Measurements from ENCODE around the gene LRRC46. TPM values are rescaled to one million over a fixed set of nuclear protein-coding genes. Genes with fewer than 3 reads are reported as not detected.

Gene LRRC46
- total and polyA plus RNA-seq, 2 experiments from 2014 or later: 0.18 to 0.35 TPM

GRCh38 chr17:47853616-47854015 is 22.1 kb downstream of the LRRC46 start:
- TF ChIP-seq JUNB (IDR thresholded peaks at IDR 0.05; ENCODE audit: unreplicated experiment) (no peak), NANOG (IDR thresholded peaks at IDR 0.05; ENCODE audit: borderline replicate concordance) (no peak), REST (IDR thresholded peaks at IDR 0.05; ENCODE audit: unreplicated experiment) (no peak), ZNF462 (CRISPR knock-in tag; IDR thresholded peaks at IDR 0.05) (no peak), STAT1 (IDR thresholded peaks at IDR 0.05; ENCODE audit: unreplicated experiment) (no peak), ZNF331 (CRISPR knock-in tag; IDR thresholded peaks at IDR 0.05; ENCODE audit: low read depth) (no peak), EZH2phosphoT487 (IDR thresholded peaks at IDR 0.05; ENCODE audit: unreplicated experiment) (no peak), ETS1 (IDR thresholded peaks at IDR 0.05) (no peak), CREB1 (CRISPR knock-in tag; IDR thresholded peaks at IDR 0.05; ENCODE audit: low read depth) (no peak), ZNF114 (CRISPR knock-in tag; IDR thresholded peaks at IDR 0.05) (no peak), POLR2AphosphoS5 (IDR thresholded peaks at IDR 0.05; ENCODE audit: low read depth) (no peak), CTCF (conservative IDR thresholded peaks at IDR 0.05; ENCODE audit: low read depth in 2 of 2) (no peak), EZH2 (IDR thresholded peaks at IDR 0.05; ENCODE audit: low read depth, unreplicated experiment) (no peak)
- ATAC-seq: no peak
- peaks cover 39% of the 10 kb centered on the region for H3K4me1 ChIP-seq (ENCODE audit: insufficient read depth)
- H3K27me3 ChIP-seq (ENCODE audit: insufficient read depth): peaks cover 85% of the 10 kb centered on the region
- H4K20me1 ChIP-seq (replicated peaks; ENCODE audit: insufficient read depth): peaks cover 4% of the 10 kb centered on the region; the same call in 1 of the 2 replicates
- H3K9me2 ChIP-seq (ENCODE audit: insufficient read depth): no peaks in the 10 kb centered on the region; the same call in 1 of the 2 replicates
- H2AFZ ChIP-seq: no peak overlapping the region
- no peak overlapping the region for H3K27ac ChIP-seq (ENCODE audit: low read depth)
- no peaks in the 10 kb centered on the region for H3K79me2 ChIP-seq (replicated peaks; ENCODE audit: insufficient read depth)
- Mint-ChIP-seq H3K4me1 (peaks cover 55% of the 10 kb centered on the region), H3K27ac (no peak overlapping the region), H3K27me3 (ENCODE audit: insufficient read depth, low read depth, poor library complexity) (peaks cover 77% of the 10 kb centered on the region), H3K9me3 (no peaks in the 10 kb centered on the region), H3K36me3 (ENCODE audit: low read depth) (no peaks in the 10 kb centered on the region), H3K4me3 (no peak overlapping the region)
- H3K4me2 ChIP-seq: 0 out of 2 replicates have a peak overlapping the region, but pooled peaks have one; percentile 96
- H3K36me3 ChIP-seq (ENCODE audit: insufficient read depth): no peaks in the 10 kb centered on the region
- H3F3A ChIP-seq (replicated peaks; ENCODE audit: low read depth): peaks cover 15% of the 10 kb centered on the region; the same call in 1 of the 2 replicates
- no peak overlapping the region for H3K4me3 ChIP-seq
- peak; percentile 16 for DNase-seq (ENCODE audit: low spot score)

Data from GM23338 (cell line).